ENCODE data around the gene RALB.
"Not testable (repeated sequence)": the region's sequence is repeated elsewhere in the genome, so short reads cannot be mapped to it uniquely, and the experiment has no call there.

RALB gene

DNA sequence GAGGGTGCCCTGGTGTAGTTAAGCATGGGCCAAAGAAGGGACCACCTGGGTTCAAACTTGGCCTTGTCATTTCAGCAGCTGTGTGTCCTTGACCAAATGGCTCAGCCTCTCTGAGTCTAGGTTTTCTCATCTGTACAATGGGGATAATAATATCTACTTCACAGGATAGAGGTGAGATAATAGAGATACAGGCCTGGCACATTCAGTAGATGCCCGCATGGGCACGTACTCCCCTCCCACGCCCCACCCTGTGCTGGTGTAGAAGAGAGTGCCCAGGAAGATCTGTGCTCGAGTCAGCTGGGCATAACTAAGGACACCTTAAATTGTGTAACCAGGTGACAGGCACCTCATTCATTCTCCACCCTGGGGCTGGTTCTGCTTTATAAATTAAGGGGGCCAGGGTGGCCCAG lies 21.1 kb upstream of the RALB start:
- TF ChIP-seq, protein P1, sequence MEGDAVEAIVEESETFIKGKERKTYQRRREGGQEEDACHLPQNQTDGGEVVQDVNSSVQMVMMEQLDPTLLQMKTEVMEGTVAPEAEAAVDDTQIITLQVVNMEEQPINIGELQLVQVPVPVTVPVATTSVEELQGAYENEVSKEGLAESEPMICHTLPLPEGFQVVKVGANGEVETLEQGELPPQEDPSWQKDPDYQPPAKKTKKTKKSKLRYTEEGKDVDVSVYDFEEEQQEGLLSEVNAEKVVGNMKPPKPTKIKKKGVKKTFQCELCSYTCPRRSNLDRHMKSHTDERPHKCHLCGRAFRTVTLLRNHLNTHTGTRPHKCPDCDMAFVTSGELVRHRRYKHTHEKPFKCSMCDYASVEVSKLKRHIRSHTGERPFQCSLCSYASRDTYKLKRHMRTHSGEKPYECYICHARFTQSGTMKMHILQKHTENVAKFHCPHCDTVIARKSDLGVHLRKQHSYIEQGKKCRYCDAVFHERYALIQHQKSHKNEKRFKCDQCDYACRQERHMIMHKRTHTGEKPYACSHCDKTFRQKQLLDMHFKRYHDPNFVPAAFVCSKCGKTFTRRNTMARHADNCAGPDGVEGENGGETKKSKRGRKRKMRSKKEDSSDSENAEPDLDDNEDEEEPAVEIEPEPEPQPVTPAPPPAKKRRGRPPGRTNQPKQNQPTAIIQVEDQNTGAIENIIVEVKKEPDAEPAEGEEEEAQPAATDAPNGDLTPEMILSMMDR (IDR thresholded peaks at IDR 0.05; ENCODE audit: low read depth, low read length, missing control alignments): no peak
- no peak for DNase-seq (ENCODE audit: extremely low read depth, low read depth)
- no peak overlapping the region for H3K4me3 ChIP-seq (replicated peaks; ENCODE audit: low read depth, low read length)

DNA sequence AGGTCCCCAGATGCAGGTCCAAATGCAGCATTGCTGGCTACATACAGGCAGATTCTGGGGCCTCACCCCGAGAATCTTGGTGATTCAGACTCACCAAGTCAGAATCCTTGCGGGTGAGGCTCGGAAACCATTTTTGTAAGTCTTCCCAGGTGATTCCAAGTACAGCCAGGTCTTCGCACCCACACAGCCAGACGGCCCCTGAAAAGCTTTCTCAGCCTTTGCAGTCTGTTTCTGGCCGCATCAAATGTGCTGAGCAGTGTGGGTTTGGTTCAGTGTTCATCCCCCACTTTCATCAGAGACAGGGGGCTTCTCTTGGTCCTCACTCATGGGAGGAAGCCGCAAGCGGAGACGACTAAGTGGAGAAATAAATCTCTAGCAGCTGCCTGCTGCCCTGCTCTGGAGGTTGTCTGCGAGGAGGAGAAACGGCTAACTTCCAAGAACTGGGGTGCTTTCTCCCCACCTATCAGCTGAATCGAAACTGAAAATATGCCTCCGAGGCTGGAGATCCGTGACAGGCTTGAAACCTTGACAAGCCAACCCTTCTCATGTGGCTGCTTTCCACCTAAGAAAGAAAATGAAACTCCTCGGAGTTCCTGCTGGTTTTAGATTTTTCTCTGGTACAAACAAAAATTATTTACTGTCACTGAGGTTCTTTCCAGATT lies 20.5 kb upstream of the RALB start:
- DNase-seq (ENCODE audit: extremely low read depth, low read depth): no peak
- no peak overlapping the region for H3K4me3 ChIP-seq (replicated peaks; ENCODE audit: low read depth, low read length)

DNA sequence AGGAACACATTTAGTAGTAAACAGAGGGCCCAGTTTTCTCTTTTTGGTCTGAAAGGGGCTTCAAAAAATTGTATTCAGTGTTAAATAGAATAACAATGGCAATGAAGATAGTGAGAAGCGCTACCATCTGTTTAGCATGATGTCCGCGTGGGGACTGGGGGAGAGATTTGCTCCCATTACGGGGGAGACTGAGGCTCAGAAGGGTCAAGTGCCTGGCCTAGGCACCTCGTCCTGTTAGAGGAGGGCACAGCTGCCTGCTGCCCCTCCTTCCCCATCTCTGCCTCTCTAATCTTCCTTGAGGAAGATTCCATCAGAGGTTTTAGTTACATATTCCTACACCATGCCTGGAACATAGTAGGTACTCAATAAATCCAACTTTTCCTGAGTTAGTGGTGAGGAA lies 19.4 kb upstream of the RALB start:
- TF ChIP-seq, protein P1 (IDR thresholded peaks at IDR 0.05; ENCODE audit: low read depth, low read length, missing control alignments): no peak
- no peak overlapping the region for H3K4me3 ChIP-seq (replicated peaks; ENCODE audit: low read depth, low read length)
- no peak for DNase-seq (ENCODE audit: extremely low read depth, low read depth)

More for the DNA sequence above, 20.5 kb upstream of the RALB start:
- TF ChIP-seq, protein P1 (IDR thresholded peaks at IDR 0.05; ENCODE audit: low read depth, low read length, missing control alignments): no peak

DNA sequence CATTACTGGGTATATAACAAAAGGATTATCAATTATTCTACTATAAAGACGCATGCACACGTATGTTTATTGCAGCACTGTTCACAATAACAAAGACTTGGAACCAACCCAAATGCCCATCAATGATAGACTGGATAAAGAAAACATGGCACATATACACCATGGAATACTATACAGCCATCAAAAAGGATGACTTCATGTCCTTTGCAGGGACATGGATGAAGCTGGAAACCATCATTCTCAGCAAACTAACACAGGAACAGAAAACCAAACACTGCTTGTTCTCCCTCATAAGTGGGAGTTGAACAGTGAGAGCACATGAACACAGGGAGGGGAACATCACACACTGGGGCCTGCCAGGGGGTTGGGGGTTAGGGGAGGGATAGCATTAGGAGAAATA lies 17.5 kb upstream of the RALB start:
- not testable (repeated sequence) for H3K4me3 ChIP-seq (replicated peaks; ENCODE audit: low read depth, low read length); DNase-seq (ENCODE audit: extremely low read depth, low read depth)

DNA sequence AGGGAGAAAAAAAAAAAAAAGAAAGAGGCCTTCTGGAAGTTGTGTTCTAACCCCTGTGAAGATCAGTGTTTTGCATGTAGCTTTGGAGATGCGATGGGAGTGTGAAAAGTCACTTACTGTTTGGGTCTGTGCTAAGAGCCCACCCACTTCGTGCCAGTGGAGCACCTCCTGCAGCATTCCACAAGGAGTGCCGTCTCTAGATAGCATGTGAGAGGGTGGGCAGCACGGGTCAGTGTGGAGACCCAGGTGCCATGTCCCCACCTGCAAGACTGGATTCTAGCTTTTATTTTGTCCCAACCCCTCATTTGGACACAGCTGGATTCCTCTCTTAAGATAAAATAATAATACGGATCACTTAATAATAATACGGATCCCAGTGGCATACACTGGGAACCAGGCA lies 17.0 kb upstream of the RALB start:
- TF ChIP-seq, protein P1 (IDR thresholded peaks at IDR 0.05; ENCODE audit: low read depth, low read length, missing control alignments): no peak
- no peak for DNase-seq (ENCODE audit: extremely low read depth, low read depth)
- H3K4me3 ChIP-seq (replicated peaks; ENCODE audit: low read depth, low read length): no peak overlapping the region

DNA sequence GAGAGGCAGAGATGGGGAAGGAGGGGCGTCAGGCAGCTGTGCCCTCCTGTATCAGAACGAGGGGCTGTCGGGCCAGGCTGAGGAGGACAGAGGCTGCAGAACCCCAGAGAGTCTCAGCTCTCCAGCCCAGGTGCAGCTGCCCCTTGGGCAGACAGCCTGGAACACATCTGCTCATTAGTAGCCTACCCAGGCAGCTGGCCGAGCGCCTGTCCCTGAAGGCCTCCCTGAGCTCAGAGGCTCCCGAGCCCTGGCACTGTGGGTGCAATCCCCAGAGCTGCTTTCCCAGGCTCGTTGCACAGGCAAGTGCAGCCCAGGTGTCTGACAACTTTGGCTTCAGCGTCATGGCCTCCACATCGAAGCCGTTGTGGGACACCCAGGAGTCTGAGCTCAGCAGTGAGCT lies 16.3 kb upstream of the RALB start:
- TF ChIP-seq, protein P1 (IDR thresholded peaks at IDR 0.05; ENCODE audit: low read depth, low read length, missing control alignments): no peak
- DNase-seq (ENCODE audit: extremely low read depth, low read depth): no peak

DNA sequence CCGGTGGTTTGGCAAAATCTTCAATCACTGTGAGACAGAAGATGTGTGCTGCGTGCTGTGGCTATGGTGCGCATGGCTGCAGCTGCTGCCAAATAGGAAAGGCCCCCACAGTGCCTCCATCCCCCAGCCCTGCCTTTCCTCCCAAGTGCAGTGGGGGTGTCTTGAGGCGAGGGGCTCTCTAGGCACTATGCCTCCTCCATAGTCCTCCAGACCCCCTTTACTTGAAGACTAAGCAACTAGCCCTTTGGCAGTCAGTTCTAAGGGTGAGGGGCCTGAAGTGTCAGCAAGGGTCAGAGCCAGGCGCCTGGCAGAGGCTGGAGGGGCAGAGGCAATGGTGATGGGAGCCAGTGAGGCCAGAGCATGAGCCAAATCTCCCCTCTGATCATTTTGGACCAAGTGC lies 15.9 kb upstream of the RALB start:
- no peak for DNase-seq (ENCODE audit: extremely low read depth, low read depth)
- no peak overlapping the region for H3K4me3 ChIP-seq (replicated peaks; ENCODE audit: low read depth, low read length)
- TF ChIP-seq, protein P1 (IDR thresholded peaks at IDR 0.05; ENCODE audit: low read depth, low read length, missing control alignments): no peak

More for the DNA sequence above, 16.3 kb upstream of the RALB start:
- H3K4me3 ChIP-seq (replicated peaks; ENCODE audit: low read depth, low read length): no peak overlapping the region

Measured in HFF-Myc (cell line).